Colonic mucosa (tissue), 4 donors: ENCODE measurements around the gene TPRG1L. TPM values are rescaled to one million over a fixed set of nuclear protein-coding genes. Genes with fewer than 3 reads are reported as not detected.

Source experiments
- DNase-seq: peaks from one replicate; pipeline ENCODE4 v3.0.0-alpha.2; 2020
- H3K27ac ChIP-seq: fragments of 200-600 bp; one replicate; pipeline ENCODE4 v1.8.0; 2021
- H3K27me3 ChIP-seq: fragments of 200-600 bp; one replicate; pipeline ENCODE4 v1.8.0; 2021
- H3K36me3 ChIP-seq: fragments of 200-600 bp; one replicate; pipeline ENCODE4 v1.8.0; 2021
- H3K4me1 ChIP-seq: fragments of 200-600 bp; one replicate; pipeline ENCODE4 v1.8.0; 2021; ENCODE audit warnings: mild to moderate bottlenecking
- H3K4me3 ChIP-seq: fragments of 200-600 bp; one replicate; pipeline ENCODE4 v1.8.0; 2021
- H3K9ac ChIP-seq, 2 donors: one replicate each; pipeline ENCODE4 v1.7.0; 2013; ENCODE audit warnings: control low read depth in 2 of 2, low read depth in 2 of 2, low read length in 2 of 2
- H3K9me3 ChIP-seq: fragments of 200-600 bp; one replicate; pipeline ENCODE4 v1.8.0; 2021
- CTCF ChIP-seq: fragments of 200-600 bp; IDR thresholded peaks from one replicate; pipeline ENCODE4 v1.8.0; 2022; ENCODE audit warnings: antibody characterized with exemption, mild to moderate bottlenecking
- intact Hi-C: fragments of 100-400 bp; cut with DNase I; formaldehyde crosslinking; loops from one replicate; pipeline ENCODE4 v1.14.1; 2022
- total RNA-seq, 2 donors: library from RNA; stranded (reverse); fragmentation: NEBNext Ultra II Directional in 1 of 2; extraction: Animal tissue kit (Norgen Biotek cat#: 25700) in 1 of 2; gene quantifications; one replicate each; pipeline ENCODE4 v1.2.1, GENCODE V29; 2021
- donor health status: healthy.
- donor health status: DM: no; HTN: no; CAD: no.
- donor health status: DM: no; HTN: no; CAD: no.

Gene TPRG1L
- total RNA-seq, 2 donors from 2014 or later = 63.0 to 81.5 TPM

GRCh38 chr1:3640121-3640837 is 15.5 kb downstream of the TPRG1L start:
- DNase-seq = no peak
- Histone ChIP-seq H3K9me3 (no peaks in the 10 kb centered on the region), H3K4me3 (no peak overlapping the region), H3K9ac (no peak overlapping the region), H3K36me3 (peaks cover 7% of the 10 kb centered on the region), H3K27ac (no peak overlapping the region), H3K4me1 (no peaks in the 10 kb centered on the region), H3K27me3 (no peaks in the 10 kb centered on the region)
- TF ChIP-seq CTCF = no peak
- intact Hi-C loops = no loop called here

- no peak for DNase-seq
Measured at GRCh38 chr1:3641046-3641760, 16.4 kb downstream of the TPRG1L start.

GRCh38 chr1:3641816-3642215 is 17.0 kb downstream of the TPRG1L start:
- no peak for DNase-seq
- Histone ChIP-seq H3K36me3 (peaks cover 4% of the 10 kb centered on the region), H3K9me3 (no peaks in the 10 kb centered on the region), H3K9ac (no peak overlapping the region), H3K27me3 (no peaks in the 10 kb centered on the region), H3K4me3 (no peak overlapping the region), H3K4me1 (no peaks in the 10 kb centered on the region), H3K27ac (no peak overlapping the region)
- TF ChIP-seq CTCF = no peak
- intact Hi-C loops = no loop called here

More at GRCh38 chr1:3641046-3641760, 16.4 kb downstream of the TPRG1L start:
- no peaks in the 10 kb centered on the region for H3K4me1 ChIP-seq
- no peak overlapping the region for H3K4me3 ChIP-seq
- intact Hi-C loops = no loop called here
- H3K27ac ChIP-seq = no peak overlapping the region
- no peak for TF ChIP-seq CTCF
- H3K9ac ChIP-seq = no peak overlapping the region
- H3K36me3 ChIP-seq = peaks cover 4% of the 10 kb centered on the region
- H3K27me3 ChIP-seq = no peaks in the 10 kb centered on the region
- H3K9me3 ChIP-seq = no peaks in the 10 kb centered on the region

- H3K4me1 ChIP-seq = no peaks in the 10 kb centered on the region
- peaks cover 3% of the 10 kb centered on the region for H3K36me3 ChIP-seq
- H3K4me3 ChIP-seq = no peak overlapping the region
- no peak for TF ChIP-seq CTCF
- DNase-seq = no peak
- intact Hi-C loops = no loop called here
- no peaks in the 10 kb centered on the region for H3K9me3 ChIP-seq
- H3K27me3 ChIP-seq = no peaks in the 10 kb centered on the region
- H3K9ac ChIP-seq = no peak overlapping the region
- no peak overlapping the region for H3K27ac ChIP-seq
Measured at GRCh38 chr1:3642919-3643675, 18.3 kb downstream of the TPRG1L start.

GRCh38 chr1:3644273-3644672 is 19.5 kb downstream of the TPRG1L start:
- TF ChIP-seq CTCF = no peak
- no peak for DNase-seq
- Histone ChIP-seq H3K9me3 (no peaks in the 10 kb centered on the region), H3K4me1 (no peaks in the 10 kb centered on the region), H3K36me3 (no peaks in the 10 kb centered on the region), H3K9ac (no peak overlapping the region), H3K27ac (no peak overlapping the region), H3K4me3 (no peak overlapping the region), H3K27me3 (no peaks in the 10 kb centered on the region)
- intact Hi-C loops = no loop called here
